EH (cell line): Measurements from ENCODE around the gene LCP2.

Source experiments
- DNase-seq: peaks from one replicate; pipeline ENCODE4 v3.0.0-alpha.2; 2015; ENCODE audit warnings: low read depth

The LCP2 gene

DNA sequence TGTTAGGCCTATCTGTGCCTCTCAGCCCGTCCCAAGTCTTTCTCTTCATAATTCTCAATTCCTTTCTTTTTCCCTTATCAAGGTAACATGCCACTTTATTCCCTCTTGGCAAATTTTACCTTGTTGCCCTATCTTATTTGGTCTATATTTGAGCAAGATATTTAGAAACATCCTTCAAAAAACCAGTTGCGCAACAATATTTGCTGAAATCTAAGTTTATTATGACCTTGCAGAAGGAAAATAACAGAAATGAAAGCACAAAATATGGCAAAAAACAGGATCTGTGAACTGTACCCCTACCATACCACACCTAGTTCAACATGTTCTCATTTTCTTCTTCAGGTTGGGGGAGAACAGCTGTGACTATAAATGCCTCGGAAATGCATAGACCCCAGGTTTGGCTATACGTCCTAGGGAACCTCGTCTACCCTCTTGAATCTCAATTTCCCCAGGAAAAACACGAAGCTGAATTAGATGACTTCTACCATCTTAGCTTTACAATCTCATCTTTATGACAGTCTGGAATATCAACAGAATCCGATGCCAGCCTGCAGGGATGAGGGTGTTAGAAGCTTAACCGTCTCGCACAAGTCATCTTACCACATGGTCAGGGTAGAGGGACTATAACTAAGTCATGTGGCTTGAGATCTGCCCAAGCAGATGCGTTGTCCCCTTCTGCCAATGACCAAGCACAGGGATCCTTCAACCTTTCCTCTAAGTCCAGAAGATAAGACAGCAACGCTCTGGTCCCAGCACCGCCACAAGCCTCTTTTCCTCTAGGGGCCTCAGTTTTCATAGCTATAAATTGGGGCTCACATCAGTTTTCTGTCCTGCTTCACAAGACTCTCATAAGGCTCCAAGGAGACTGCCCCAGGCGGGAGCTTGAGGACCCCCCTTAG, 1.3 kb downstream of the LCP2 start:
- no peak for DNase-seq

DNA sequence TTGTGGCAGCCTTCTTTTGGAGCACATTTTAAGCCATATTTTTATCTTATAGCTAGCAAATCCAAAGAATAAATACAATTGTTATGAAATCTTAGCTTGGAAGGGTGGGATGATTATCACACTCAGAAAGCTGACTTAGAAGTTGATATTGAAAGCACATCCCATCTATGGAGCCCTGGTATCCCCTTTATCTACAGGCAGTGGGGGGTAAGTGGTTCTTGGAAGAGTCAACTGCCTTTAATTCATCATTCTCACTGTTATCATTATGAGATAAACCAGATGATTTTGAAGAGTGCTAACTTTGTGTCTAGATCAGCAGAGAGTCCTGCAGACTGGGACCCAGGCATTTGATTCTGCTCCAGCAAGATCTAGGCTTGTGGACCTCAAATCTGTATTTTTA, 3.0 kb downstream of the LCP2 start:
- DNase-seq, result no peak

DNA sequence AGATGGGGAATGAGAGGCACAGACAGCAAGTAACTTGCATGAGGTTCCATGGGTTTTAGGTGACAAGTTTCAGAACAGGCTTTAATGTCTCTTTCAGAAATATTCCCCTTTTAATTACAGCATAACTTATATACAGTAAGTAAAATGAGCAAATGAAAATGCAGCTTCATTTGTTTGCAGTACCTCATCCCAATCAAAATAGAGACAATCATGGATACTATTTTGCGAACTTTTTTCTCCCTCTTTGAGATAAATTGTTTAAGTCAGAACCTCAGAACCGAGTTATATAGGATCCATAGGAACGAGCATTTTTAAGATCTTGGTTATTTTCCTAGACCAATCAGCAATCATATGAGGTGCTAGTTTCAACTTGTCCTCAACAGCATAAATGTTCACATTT, 3.5 kb downstream of the LCP2 start:
- DNase-seq, result no peak

DNA sequence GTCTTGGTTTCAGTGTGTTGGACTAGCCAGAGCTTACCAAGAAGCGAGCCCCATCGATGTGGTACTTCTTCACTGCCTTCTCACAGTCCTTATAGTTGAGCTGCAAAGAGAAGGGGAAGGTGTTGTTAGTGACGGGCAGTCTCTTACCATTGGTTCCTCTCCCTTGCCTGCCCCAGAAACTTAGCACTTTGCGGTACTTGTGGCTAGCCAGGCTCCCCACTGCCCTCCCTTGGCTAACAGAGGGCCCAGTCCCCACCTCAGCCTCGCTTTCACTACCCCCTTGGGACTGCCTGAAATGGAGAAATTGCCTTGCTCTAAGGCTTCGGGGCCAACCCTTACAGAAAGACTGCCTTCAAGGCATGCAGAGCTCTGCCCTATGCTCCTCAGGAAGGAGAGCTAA, 4.3 kb downstream of the LCP2 start:
- DNase-seq, result no peak

DNA sequence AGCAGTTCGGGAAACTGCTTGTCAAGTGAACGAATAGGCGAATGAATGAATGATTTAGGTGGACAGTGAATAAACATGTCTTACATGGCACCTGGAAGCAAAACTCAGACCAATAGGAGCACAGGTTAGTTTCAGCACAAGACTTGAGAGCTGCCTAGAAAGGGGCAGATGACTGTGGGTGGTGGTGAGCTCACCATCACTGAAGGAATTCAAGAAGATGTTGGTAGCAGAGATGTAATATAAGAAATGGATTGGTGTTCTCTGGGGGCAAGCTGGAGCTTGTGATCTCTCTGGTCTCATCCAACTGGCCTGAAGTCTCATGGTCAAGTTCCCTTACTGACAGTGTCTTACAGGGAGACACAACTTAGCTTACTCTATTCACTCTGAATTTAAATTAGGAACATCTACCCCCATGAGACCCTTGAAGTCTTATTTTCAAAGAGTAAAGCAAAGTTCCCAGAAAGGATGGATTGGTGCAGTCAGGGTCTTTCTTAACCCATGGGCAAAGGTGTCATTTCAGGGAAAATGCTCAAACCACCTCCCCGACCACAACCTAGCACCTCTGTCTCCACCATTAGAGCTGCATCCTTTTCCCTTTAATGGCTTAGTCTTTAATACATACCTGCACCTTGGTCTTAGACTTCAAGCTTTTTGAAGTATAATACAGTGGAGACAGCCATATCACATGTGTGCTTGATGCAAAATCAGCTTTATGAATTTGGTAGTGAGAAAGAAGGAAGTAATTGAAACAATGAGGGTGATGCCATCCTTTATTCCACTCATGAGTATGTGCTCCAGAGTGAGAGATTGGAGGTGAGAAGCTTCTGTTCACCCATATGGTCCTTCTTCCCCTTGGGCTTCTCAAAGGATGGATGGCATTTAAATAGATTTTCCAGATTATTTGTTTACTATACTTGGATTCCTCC, 5.1 kb downstream of the LCP2 start:
- DNase-seq, result no peak

DNA sequence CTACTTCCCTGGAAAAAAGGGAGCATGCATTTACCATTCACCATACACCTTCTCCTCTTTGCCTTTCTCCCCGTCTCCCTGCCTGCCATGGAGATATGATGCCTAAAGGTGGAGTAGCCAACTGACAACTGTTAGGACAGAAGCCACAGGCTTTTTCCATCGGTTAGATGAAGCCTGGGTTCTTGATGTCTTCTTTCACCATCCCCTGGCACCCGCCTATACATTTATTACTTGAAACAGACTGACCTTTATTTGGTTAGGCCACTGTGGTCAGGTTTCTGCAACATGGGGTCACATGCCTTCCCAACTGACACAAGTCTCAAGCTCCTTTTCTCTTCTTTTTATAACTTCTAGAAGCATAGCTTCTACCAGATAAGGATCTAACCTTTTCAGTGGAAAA, 7.1 kb downstream of the LCP2 start:
- no peak for DNase-seq

DNA sequence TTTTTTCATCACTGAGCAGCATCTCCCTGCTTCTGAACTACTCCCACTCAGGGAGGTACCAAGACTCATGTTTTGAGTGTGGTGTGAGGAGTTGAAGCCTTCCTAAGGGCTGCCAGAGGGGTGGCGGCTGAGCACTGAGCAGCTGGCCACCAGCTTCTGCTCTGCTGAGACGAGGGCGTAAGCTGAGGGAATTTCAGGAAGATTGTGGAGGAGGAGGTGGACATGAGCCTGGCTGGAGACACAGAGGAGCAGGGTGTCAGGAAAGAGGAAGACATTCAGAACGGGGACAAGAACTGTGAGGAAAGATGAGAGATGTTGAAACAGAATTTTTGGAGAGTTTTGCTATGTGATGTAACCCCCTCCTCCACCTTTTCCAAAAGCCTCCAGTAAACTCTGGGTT, 7.8 kb downstream of the LCP2 start:
- DNase-seq, result no peak

DNA sequence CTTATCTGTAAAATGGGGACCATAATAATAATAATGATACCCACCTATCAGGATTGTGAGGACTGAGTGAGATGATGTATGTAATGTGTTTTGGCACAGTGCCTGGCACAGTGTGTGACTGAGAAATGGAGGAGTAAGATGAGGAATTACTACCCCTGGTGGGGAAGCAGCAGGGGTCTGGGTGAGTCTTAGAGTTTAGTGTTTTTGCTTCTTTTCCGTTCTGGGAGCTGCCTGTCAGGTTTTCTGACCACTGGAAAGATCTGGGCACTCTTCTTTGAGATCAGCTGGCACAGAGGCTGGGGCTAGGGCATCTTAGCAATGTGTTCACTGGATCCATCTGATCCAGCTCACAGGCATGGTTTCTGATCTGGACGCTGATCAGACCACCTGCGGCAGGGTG, 8.5 kb downstream of the LCP2 start:
- DNase-seq, result no peak

DNA sequence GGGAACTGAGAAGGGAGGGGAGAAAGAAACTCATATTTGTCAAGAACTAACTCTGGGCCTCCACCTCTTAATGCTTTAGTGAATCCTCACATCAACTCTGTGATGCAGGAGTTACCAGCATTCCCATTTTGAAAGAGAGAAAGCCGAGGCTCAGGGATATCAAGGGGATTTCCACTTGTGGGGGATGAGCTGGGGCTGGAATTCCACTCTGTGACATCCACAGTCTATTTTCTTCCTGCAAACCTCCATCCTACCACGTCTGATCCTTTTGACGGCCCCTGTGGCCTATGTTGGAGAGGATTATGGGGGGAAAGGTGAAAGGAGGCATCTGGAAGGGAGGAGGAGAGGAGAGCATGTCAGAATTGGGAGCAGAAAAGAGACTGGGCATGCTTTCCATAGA, 9.0 kb downstream of the LCP2 start:
- no peak for DNase-seq

DNA sequence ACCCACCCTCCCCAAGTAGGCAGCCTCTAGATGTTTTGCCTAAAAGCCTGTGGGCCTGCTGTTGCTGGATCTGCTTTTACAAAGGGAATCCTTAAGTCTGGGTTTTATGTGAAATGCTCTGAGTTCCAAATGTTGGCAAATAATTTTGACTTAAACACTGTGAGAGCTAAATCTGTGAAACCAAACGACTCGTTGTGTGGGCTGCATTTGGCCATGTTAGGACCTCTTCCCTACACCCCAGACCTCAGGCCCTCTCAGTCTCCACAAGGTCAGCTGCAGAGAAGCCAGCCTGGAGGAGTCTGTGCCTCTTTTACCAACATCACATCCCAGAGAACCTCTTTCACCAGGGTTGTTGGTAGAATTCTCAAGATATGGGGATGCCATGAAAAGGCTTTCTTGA, 9.4 kb downstream of the LCP2 start:
- no peak for DNase-seq

DNA sequence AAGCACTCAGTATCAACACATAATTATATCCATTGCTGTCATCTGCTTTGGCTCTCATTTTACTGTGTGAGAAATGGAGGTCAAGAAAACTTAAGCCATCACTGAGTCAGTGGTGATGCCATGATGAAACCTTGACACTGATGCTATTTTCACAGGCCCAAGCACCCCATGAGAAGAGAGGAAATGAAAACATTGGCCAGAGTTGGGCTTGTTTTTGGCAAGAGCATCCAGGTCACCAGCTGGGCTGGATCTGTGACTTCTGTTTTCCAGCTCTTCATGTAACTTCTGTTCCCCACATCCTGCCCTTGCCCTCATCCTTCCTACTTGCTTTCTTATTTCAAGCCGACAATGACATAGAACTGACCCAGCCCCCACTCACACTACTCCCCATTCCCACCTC, 10.0 kb downstream of the LCP2 start:
- DNase-seq, result no peak

DNA sequence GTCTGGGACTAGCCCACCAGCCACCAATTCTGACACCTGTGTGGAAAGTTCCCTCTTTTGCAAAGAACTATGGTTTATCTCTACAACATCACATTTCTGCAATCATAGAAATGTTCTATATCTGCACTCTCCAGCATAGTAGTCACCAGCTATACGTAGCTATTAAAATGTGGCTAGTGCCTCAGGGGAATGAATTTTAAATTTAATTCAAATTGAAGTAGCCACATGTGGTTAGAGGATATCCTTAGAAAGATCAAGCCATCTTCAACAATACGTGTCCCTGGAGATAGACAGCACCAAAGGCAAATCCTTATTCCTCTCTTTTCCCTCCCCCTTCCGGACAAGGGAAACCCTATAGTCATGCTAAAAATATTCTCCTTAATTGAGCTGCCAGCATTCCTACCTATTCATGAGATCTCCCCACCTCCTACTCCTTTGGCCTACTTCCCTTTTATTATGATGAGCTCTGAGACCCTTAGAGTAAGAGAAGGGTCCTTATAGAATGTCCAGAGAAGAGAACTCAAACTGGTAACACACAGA, 11.1 kb downstream of the LCP2 start:
- DNase-seq, result no peak

DNA sequence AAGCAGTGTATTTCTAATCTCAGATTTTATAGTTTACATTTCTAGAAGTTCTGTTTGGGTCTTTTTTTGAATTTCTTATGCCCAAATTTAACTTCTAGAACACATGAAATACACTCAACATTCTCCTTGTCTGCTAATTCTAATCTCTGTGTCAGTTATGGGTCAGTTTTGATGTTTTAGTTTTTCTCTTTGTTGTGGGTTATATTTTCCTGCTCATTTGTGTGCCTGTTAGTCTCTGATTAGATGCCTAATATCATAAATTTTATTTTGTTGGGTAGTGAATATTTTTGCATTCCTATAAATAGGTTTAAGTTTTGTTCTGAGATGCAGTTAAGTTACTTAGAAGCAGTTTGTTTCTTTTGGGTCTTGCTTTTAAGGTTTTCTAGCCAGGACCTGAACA, 12.4 kb downstream of the LCP2 start:
- DNase-seq, result no peak

DNA sequence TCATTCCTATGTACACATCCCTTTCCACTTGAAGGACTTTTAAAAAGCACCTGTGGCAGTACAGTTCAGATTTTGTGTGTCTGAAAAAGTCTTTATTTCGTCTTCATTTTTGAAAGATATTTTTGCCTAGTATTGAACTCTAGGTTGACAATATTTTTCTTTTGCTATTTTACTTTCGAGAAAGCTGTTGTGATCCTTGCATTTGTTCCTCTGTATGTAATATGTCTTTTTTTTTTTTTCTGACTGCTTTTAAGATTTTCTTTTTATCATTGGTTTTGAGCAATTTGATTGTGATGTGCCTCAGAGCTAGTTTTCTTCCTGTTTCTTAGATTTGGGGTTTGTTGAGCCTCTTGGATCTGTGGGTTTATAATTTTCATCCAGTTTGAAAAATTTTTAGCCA, 13.3 kb downstream of the LCP2 start:
- DNase-seq, result no peak

DNA sequence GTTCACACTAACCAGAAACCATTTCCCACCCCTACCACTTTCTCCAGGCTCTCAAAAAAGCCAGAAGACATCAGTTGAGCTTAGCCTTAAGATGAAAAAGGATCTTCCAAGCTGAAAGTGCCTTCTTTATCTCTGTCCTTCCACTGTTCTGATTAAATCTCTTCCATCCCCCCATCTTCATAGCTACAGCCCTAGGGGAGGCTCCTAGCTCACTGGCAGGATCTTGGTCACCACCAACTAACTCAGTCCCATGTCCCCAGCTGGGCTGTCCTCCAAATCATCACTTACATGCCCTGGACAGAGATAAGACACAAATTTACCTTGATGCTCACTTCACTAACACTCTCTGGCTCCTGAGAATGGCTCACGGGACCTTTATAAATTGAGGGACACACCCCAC, 14.3 kb downstream of the LCP2 start:
- no peak for DNase-seq

DNA sequence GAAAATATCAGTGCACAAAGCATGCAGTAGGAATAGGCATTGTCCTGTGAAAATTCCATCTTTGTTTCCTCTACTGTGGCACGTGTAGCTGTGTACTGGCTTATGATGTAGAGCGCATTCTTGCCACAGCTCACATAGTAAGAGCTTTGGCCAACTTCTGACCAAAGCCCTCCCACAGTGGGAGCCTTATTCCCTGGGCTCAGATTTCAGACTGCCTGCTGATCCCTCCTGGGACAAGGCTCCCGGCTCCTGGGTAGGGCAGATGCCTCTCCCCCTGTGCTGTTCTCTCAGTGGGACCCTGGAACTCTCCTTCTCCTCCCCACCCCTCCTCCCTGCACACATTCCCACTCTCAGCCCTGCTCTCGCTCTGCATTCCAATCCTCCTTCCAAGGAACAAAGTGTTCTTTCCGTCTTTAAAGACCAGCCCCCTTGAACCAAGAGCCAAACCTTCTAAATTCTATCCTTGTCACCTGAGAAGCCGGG, 17.5 kb downstream of the LCP2 start:
- DNase-seq, result no peak

DNA sequence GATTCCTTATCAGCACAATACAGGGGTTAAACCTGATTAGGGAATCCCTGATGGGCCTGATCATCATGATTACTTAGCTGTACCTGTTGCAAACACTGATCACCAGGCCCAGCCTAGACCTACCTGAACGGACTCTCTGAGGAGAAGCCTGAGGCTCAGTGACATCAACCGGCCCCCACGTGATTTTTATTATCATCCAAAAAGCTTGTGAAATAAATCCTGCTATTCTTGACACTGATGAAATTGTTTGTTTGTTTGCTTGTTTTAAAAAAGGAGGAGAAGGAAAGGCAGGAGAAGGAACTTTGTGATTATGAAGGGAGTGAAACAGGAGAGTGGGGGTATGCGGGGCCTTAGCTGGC, 18.1 kb downstream of the LCP2 start:
- no peak for DNase-seq

DNA sequence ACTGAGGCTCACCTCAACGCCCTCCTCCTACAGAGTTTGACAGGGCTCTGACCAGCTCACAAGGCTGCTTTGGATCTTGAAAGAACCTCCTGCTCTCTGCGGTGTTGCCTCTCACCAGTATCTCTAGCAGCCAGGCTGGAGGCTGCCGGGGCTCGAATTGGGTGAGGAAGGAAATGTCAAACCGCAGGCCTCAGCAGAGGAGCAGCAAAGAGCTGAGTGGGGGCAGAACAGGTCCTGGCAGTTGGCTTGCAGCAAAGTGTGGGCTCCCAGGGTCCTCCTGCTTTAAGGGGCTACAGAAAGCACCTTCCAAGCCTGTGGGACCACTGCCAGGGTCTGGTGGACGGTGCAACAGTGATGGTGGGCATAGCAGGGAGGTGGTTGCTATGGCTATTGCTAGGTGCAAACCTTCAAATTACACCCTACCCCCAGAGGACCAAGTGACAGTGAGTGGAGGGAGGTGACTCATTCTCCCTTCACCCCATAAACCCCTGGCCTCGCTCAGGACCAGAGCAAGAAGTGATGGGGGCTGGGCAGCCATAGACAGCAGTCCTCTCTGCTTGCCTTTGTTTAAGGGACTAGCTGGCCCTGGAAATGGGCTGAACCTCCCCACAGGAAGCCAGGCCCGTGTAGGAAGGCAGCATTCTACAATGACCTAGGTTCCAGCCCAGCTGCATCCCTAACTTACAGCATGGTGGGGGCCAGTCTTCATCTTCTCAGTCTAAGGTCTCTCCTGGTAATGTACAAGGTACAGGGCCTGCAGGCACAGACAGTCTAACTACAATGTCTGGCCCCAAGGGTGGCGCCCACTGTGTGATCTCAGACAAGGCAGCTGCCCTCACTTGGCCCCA, 18.7 kb downstream of the LCP2 start:
- no peak for DNase-seq

DNA sequence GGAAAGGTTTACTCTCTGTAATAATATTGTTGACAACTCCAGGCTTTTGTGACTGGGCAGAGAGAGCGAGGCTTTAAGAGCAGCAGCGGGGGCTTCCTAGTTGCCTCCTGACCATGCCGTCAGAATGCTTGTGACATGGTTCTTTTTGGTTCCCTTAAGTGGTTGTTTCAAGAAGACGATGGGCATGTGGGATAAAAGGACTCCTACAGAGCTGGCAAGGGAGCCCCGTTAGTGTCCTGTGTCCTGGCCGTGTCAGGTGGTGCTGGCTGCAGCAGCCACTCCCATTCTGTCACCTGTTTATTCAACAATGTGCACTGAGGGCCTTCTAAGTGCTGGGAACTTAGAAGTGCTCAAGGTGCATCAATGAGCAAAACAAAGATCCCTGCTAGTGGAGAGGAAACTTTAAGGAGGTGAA, 19.7 kb downstream of the LCP2 start:
- DNase-seq, result no peak

DNA sequence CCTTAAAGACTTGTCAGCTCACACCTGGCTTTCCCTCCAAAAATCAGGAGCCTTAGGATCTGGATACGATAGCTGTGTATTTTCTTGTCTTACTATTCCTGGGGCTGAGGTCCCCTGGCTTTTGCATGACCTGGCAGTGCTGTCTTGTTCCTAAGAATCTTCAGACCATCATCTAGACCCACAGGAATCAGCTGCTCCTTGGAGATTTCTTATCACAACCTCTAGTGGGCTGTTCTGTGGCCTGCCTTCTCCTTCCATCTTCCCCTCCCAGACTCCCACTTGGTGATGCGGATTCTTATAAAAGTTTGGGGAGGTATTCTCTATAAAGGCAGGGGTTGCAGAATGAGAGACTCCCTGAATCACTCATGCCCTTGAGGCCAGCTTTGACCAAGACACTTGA, 21.4 kb downstream of the LCP2 start:
- no peak for DNase-seq

DNA sequence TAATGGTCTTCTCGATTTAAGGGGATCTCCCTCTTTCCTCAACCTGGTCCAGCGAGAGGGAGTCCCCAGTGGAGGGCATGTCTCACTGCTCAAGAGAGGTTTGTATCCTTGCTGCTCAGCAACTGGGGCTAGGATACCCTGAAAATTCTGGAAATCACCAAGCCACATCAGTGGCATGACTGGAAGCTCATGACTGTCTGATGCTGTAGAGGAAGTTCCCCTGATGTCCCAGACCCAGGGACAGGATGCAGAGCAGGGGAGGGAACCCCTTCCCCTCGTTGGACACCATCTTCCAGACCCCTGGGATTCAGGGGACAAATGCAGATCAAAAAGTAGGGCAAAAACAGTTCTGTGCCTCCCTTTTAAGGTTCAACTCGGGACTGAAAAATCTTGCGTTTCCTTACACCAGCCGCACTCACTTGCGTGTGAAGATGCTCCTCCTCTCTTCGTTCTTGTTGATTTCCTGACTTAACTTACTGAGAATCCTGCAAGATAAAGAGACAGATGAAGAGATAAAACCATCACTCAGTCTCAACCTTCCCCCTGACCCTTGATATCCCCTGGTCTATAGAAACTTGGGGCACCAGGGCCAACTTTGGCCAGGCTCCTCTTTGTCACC, 22.1 kb downstream of the LCP2 start:
- no peak for DNase-seq
